IMR-90 (cell line): ENCODE measurements around the gene MRPL4. TPM values are rescaled to one million over a fixed set of nuclear protein-coding genes. Genes with fewer than 3 reads are reported as not detected.

Source experiments
- ATAC-seq: fragments of 200-7000 bp; cut with Tn5 transposase; 2 replicates; pipeline ENCODE4 v1.9.1; 2020; ENCODE audit warnings: low read depth, mild to moderate bottlenecking, moderate library complexity
- BruUV-seq: library from RNA; stranded (reverse); fragments of 400-500 nt; replicated peaks from 2 replicates; lab custom pipeline; 2021; lab: Mats Ljungman, UMichigan
- CTCF ChIA-PET: fragments of 300-600 bp; formaldehyde crosslinking; extraction: SDS; loops from one replicate; lab custom pipeline; 2021; ENCODE audit warnings: antibody characterized with exemption; lab: Yijun Ruan, JAX
- POLR2A ChIA-PET: fragments of 300-600 bp; sonication (Branson Sonifier 250); formaldehyde crosslinking; loops from one replicate; lab custom pipeline; 2022; ENCODE audit warnings: antibody characterized with exemption; ENCODE audit not compliant: unreplicated experiment; lab: Charles Lee
- DNase-seq: peaks from one replicate; pipeline ENCODE4 v3.0.0; 2013
- H2AFZ ChIP-seq: replicated peaks from 2 replicates; pipeline ENCODE3; 2013; ENCODE audit warnings: low read length, mild to moderate bottlenecking; ENCODE audit not compliant: poor library complexity
- H2AK5ac ChIP-seq: 2 replicates; pipeline ENCODE4 v1.6.1; 2013; ENCODE audit warnings: low read depth, low read length, inconsistent platforms
- H2AK9ac ChIP-seq: replicated peaks from 2 replicates; pipeline ENCODE3; 2013; ENCODE audit warnings: mild to moderate bottlenecking, low read depth, low read length, moderate library complexity; ENCODE audit not compliant: poor library complexity
- H2BK120ac ChIP-seq: 2 replicates; pipeline ENCODE4 v1.6.1; 2013; ENCODE audit warnings: low read depth, low read length, inconsistent platforms
- H2BK15ac ChIP-seq: 3 replicates; pipeline ENCODE4 v1.6.1; 2013; ENCODE audit warnings: low read depth, low read length, inconsistent platforms
- H2BK20ac ChIP-seq: 2 replicates; pipeline ENCODE4 v1.6.1; 2013; ENCODE audit warnings: low read depth, mild to moderate bottlenecking, inconsistent platforms, low read length, moderate library complexity
- H2BK5ac ChIP-seq: 2 replicates; pipeline ENCODE4 v1.6.1; 2013; ENCODE audit warnings: mild to moderate bottlenecking, low read depth, low read length, inconsistent platforms; ENCODE audit not compliant: poor library complexity, severe bottlenecking
- H3K14ac ChIP-seq: replicated peaks from 2 replicates; pipeline ENCODE4 v1.6.1; 2013; ENCODE audit warnings: low read depth, low read length, inconsistent platforms
- H3K18ac ChIP-seq: 2 replicates; pipeline ENCODE4 v1.6.1; 2013; ENCODE audit warnings: low read depth, low read length, control low read depth
- H3K23ac ChIP-seq: 2 replicates; pipeline ENCODE4 v1.6.1; 2013; ENCODE audit warnings: low read depth, low read length, inconsistent platforms
- H3K27ac ChIP-seq: 2 replicates; pipeline ENCODE4 v1.5.1; 2013; ENCODE audit warnings: mild to moderate bottlenecking, control low read depth, low read length; ENCODE audit not compliant: insufficient read depth
- H3K27me3 ChIP-seq: 2 replicates; pipeline ENCODE4 v1.6.1; 2013; ENCODE audit warnings: low read length; ENCODE audit not compliant: control insufficient read depth, insufficient read depth
- H3K36me3 ChIP-seq: 2 replicates; pipeline ENCODE4 v1.6.1; 2013; ENCODE audit warnings: low read length, mixed read lengths; ENCODE audit not compliant: control insufficient read depth, insufficient read depth
- H3K4ac ChIP-seq: 2 replicates; pipeline ENCODE4 v1.6.1; 2013; ENCODE audit warnings: low read depth, low read length, inconsistent platforms
- H3K4me1 ChIP-seq: 2 replicates; pipeline ENCODE4 v1.6.1; 2013; ENCODE audit warnings: low read length, mixed read lengths; ENCODE audit not compliant: control insufficient read depth, insufficient read depth
- H3K4me2 ChIP-seq: 2 replicates; pipeline ENCODE4 v1.6.1; 2013; ENCODE audit warnings: low read depth, mild to moderate bottlenecking, control low read depth, low read length, moderate library complexity
- H3K4me3 ChIP-seq: 2 replicates; pipeline ENCODE4 v1.5.1; 2013; ENCODE audit warnings: low read depth, mild to moderate bottlenecking, control low read depth, low read length, moderate library complexity; ENCODE audit not compliant: insufficient read depth
- H3K56ac ChIP-seq: 2 replicates; pipeline ENCODE4 v1.6.1; 2013; ENCODE audit warnings: low read length, inconsistent platforms; ENCODE audit not compliant: insufficient read depth; ENCODE audit errors: extremely low read depth
- H3K79me1 ChIP-seq, 2 experiments: 2 replicates each; pipeline ENCODE4 v1.6.1; 2013; ENCODE audit warnings: low read length in 2 of 2, inconsistent platforms in 1 of 2, low read depth in 1 of 2
- H3K9ac ChIP-seq: 2 replicates; pipeline ENCODE4 v1.6.1; 2013; ENCODE audit warnings: low read depth, low read length, control low read depth
- H3K9me1 ChIP-seq: 2 replicates; pipeline ENCODE4 v1.6.1; 2013; ENCODE audit warnings: low read length, inconsistent platforms; ENCODE audit not compliant: insufficient read depth
- H3K9me3 ChIP-seq: 2 replicates; pipeline ENCODE4 v1.6.1; 2013; ENCODE audit warnings: low read length; ENCODE audit not compliant: control insufficient read depth, insufficient read depth
- H4K20me1 ChIP-seq: 2 replicates; pipeline ENCODE4 v1.6.1; 2013; ENCODE audit warnings: low read length, inconsistent platforms; ENCODE audit not compliant: insufficient read depth
- H4K5ac ChIP-seq: 2 replicates; pipeline ENCODE4 v1.6.1; 2013; ENCODE audit warnings: mild to moderate bottlenecking, low read depth, low read length, control low read depth
- H4K8ac ChIP-seq, 2 experiments: 2 replicates each; pipeline ENCODE4 v1.6.1; 2013; ENCODE audit warnings: low read depth in 2 of 2, low read length in 2 of 2, control low read depth in 1 of 2, inconsistent platforms in 1 of 2
- H4K91ac ChIP-seq: 2 replicates; pipeline ENCODE4 v1.6.1; 2013; ENCODE audit warnings: low read depth, low read length, inconsistent platforms; ENCODE audit not compliant: insufficient read depth
- BHLHE40 ChIP-seq: fragments of 150-350 bp; IDR thresholded peaks from 2 replicates; pipeline ENCODE4 v1.6.1; 2016; ENCODE audit warnings: mild to moderate bottlenecking, low read depth, low read length
- MAFK ChIP-seq: IDR thresholded peaks from 2 replicates; pipeline ENCODE4 v1.6.1; 2012; ENCODE audit warnings: low read depth, low read length, improper control_type of control experiment
- MAZ ChIP-seq: IDR thresholded peaks from 2 replicates; pipeline ENCODE4 v1.6.1; 2012; ENCODE audit warnings: low read depth, mild to moderate bottlenecking, low read length, improper control_type of control experiment, moderate library complexity, borderline replicate concordance
- WGBS, 2 experiments: methylation state at CpG; one replicate each; pipeline versions ENCODE4 v1.1.5 to v1.1.7; 2013; ENCODE audit warnings: missing lambda C conversion rate in 2 of 2; ENCODE audit not compliant: insufficient read length in 1 of 2; ENCODE audit errors: extremely low coverage in 2 of 2; 5-methylcytosine and 5-hydroxymethylcytosine counted together
- dilution Hi-C: fragments of 300-500 bp; cut with HindIII; formaldehyde crosslinking; loops from one replicate; pipeline ENCODE4 v1.14.3; 2018; ENCODE audit warnings: low sequenced_read_pairs; ENCODE audit not compliant: unreplicated experiment
- in situ Hi-C: fragments of 300-500 bp; cut with MboI; formaldehyde crosslinking; loops from 3 replicates; pipeline ENCODE4 v1.14.3; 2019; ENCODE audit warnings: low sequenced_read_pairs, inconsistent platforms, mixed read lengths
- intact Hi-C: fragments of 100-400 bp; cut with micrococcal nuclease; formaldehyde crosslinking; loops from 2 replicates; pipeline ENCODE4 v1.10.0; 2022
- polyA plus RNA-seq, 3 experiments: library from polyadenylated mRNA; depleted of rRNA; stranded (reverse); fragments of >200 nt; gene quantifications; 2 replicates each; pipeline ENCODE4 v1.2.3, GENCODE V29; 2012; ENCODE audit warnings: low replicate concordance in 1 of 3
- total RNA-seq: library from RNA; depleted of rRNA; stranded (reverse); fragments of >200 nt; gene quantifications from 2 replicates; pipeline ENCODE4 v1.2.3, GENCODE V29; 2012

Gene MRPL4
- total and polyA plus RNA-seq, 2 of the 4 experiments (the other 2 are of a cell fraction): 32.8 to 108 TPM

GRCh38 chr19:10292206-10292788 is 40.3 kb downstream of the MRPL4 start:
- ATAC-seq (peak; percentile 70), DNase-seq (peak; percentile 78)
- Histone ChIP-seq H2AK9ac (peak overlapping the region; percentile 83), H2BK20ac (no peak overlapping the region), H3K27me3 (no peaks in the 10 kb centered on the region; the same call in 1 of the 2 replicates), H2AFZ (peak overlapping the region; percentile 92), H2AK5ac (peak overlapping the region; percentile 91), H2BK5ac (peak overlapping the region; percentile 22), H2BK120ac (no peak overlapping the region), H3K4me3 (peak overlapping the region; percentile 77), H3K18ac (peak overlapping the region; percentile 61), H4K20me1 (peaks cover 6% of the 10 kb centered on the region), H3K14ac (peak overlapping the region; percentile 47; the same call in 1 of the 2 replicates), H4K5ac (peak overlapping the region; percentile 88), H3K9me1 (peaks cover 8% of the 10 kb centered on the region), H4K91ac (peak overlapping the region; percentile 17; the same call in 1 of the 2 replicates), H2BK15ac (peak overlapping the region; percentile 31; the same call in 1 of the 3 replicates), H3K9ac (peak overlapping the region; percentile 29; the same call in 1 of the 2 replicates), H3K4ac (peak overlapping the region; percentile 32), H3K79me1 (peaks cover 0 to 4% of the 10 kb centered on the region in 2 experiments; a peak in 1 of 4 replicates), H3K27ac (peak overlapping the region; percentile 18; the same call in 1 of the 2 replicates), H3K36me3 (peaks cover 14% of the 10 kb centered on the region; the same call in 1 of the 2 replicates), H3K23ac (no peak overlapping the region), H3K4me2 (peak overlapping the region; percentile 96), H3K9me3 (no peaks in the 10 kb centered on the region), H3K56ac (no peak overlapping the region), H3K4me1 (peaks cover 16% of the 10 kb centered on the region), H4K8ac (peak overlapping the region; percentile 34 to 59; a peak in 2 of 4 replicates)
- dilution Hi-C loops: no loop called here
- in situ Hi-C loops: no loop called here
- intact Hi-C loops: no loop called here
- no peak for TF ChIP-seq MAFK
- TF ChIP-seq MAZ: peak; percentile 51; the same call in 1 of the 2 replicates
- TF ChIP-seq BHLHE40: peak; percentile 45; the same call in 1 of the 2 replicates
- ChIA-PET CTCF (no interaction called here), POLR2A (interaction anchor here (1.6 kb wide), 1 partner anchor 21 kb away, joined by 8 read pairs; the partner anchor contains the start of gene ICAM1)
- no TSS peak for BruUV-seq
- WGBS, 2 experiments: 6% methylated on average over 29 of the region's 45 CpGs; no CpG with 5 or more reads in 1 of the 2 experiments
